ENCODE measurements around the gene PBX1.

The PBX1 gene

DNA sequence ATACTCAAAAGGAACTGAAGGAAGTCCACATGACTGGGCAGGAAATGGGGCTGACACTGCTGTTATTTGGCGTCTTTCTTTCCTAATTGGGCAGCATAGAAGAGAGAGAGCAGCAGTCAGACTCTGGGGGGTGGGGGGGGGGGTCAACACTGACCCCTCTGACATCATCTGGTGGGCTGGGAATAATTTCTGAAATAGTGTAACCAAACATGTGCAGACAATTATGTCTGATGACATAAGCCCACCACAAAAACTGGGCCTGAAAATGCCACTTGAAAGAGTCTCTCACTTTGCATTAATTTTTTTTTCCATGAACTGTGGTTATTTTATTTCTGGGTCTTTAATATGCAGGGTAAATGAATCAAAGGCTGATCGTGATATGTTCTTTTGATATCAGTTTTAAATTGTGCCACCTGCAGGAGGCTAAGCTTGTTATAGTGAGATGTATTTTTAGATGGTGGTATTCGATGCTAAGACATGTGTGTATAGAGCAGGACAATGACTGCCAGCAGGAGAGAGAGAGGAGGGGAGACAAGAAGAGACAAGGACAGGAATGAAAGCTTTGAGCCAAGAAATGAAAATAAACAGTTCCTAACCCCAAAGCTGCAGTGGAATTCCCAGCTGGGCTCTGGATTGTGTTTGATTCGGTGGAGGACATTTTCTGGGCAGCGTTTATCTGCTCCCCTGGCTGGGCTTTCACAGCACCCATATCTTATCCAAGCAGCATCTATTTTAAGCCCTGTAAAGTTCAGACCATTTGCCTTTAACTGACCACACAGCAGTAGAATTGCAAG is 264.7 kb downstream of the PBX1 start:
- no peak overlapping the region for H3K9ac ChIP-seq (ENCODE audit: low read depth, low read length, poor library complexity)
- no peak overlapping the region for H2AK5ac ChIP-seq (ENCODE audit: low read depth, low read length)
- no peak overlapping the region for H3K27ac ChIP-seq (replicated peaks; ENCODE audit: low read length)
- no peak overlapping the region for H3K23ac ChIP-seq (ENCODE audit: low read depth, low read length, poor library complexity)
- no peak overlapping the region for H2BK120ac ChIP-seq (ENCODE audit: low read depth, low read length)
- no peak overlapping the region for H3K18ac ChIP-seq (ENCODE audit: low read length)
- H2BK5ac ChIP-seq (ENCODE audit: low read length), result no peak overlapping the region
- no peak overlapping the region for H4K91ac ChIP-seq (ENCODE audit: low read depth, low read length, poor library complexity)
- no peaks in the 10 kb centered on the region for H3K27me3 ChIP-seq (ENCODE audit: control insufficient read depth in 3 of 3, insufficient read depth in 3 of 3, low read depth in 1 of 3, low read length in 3 of 3)
- no peak overlapping the region for H2AFZ ChIP-seq (ENCODE audit: low read length)
- no peaks in the 10 kb centered on the region for H3K9me3 ChIP-seq (replicated peaks in 1 of 2; ENCODE audit: control insufficient read depth in 2 of 2, insufficient read depth in 1 of 2, low read depth in 1 of 2, low read length in 2 of 2)
- no peak for DNase-seq (ENCODE audit: low spot score)
- no peak overlapping the region for H3K4ac ChIP-seq (ENCODE audit: low read length)
- WGBS, 2 donors (ENCODE audit: extremely low coverage in 2 of 2, insufficient read length in 2 of 2, insufficient replicate concordance in 1 of 2), result no CpG with 5 or more reads among the region's 5 CpGs
- H3K36me3 ChIP-seq (replicated peaks in 1 of 2; ENCODE audit: control insufficient read depth in 2 of 2, insufficient read depth in 2 of 2, low read length in 2 of 2), result peaks cover 9 to 80% of the 10 kb centered on the region in 2 donors
- H2BK15ac ChIP-seq (ENCODE audit: low read length), result no peak overlapping the region
- peaks cover 0 to 8% of the 10 kb centered on the region in 2 donors for H3K4me1 ChIP-seq (ENCODE audit: control insufficient read depth in 2 of 2, insufficient read depth in 1 of 2, low read depth in 1 of 2, low read length in 2 of 2)
- H3K4me2 ChIP-seq (ENCODE audit: insufficient read depth, low read length, poor library complexity, severe bottlenecking), result no peak overlapping the region
- no peak overlapping the region for H3K14ac ChIP-seq (ENCODE audit: low read length)
- H3K4me3 ChIP-seq (ENCODE audit: low read length in 2 of 2), result no peak overlapping the region
- H4K8ac ChIP-seq (ENCODE audit: low read depth, low read length), result no peak overlapping the region
- no peak overlapping the region for H2BK12ac ChIP-seq (ENCODE audit: low read length)
- H3K79me1 ChIP-seq (ENCODE audit: low read depth, low read length), result no peaks in the 10 kb centered on the region

DNA sequence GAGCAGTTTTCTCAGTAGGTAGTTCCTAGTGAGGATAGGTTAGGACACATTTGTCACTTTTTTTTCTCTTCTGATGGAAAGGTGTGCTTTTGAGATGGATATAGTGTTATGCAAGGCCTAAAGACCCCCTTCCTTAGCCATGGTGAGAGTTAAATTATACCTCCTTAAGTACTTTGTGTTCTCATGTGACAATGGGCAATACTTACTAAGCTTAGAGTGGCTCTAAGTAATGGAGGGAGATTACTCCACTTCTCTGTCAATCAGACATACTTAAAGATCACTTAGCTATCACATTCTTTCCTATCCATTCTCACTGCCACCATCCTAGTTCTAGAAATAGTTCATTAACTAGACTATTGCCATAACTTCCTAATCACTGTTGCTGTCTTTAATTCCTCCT is 265.6 kb downstream of the PBX1 start:
- no peak overlapping the region for H3K18ac ChIP-seq (ENCODE audit: low read length)
- no peak overlapping the region for H3K27ac ChIP-seq (replicated peaks; ENCODE audit: low read length)
- H3K4ac ChIP-seq (ENCODE audit: low read length), result no peak overlapping the region
- no peaks in the 10 kb centered on the region for H3K79me1 ChIP-seq (ENCODE audit: low read depth, low read length)
- no peak overlapping the region for H3K4me3 ChIP-seq (ENCODE audit: low read length in 2 of 2)
- no peak overlapping the region for H2BK12ac ChIP-seq (ENCODE audit: low read length)
- no peak overlapping the region for H3K14ac ChIP-seq (ENCODE audit: low read length)
- H3K23ac ChIP-seq (ENCODE audit: low read depth, low read length, poor library complexity), result no peak overlapping the region
- peaks cover 9 to 80% of the 10 kb centered on the region in 2 donors for H3K36me3 ChIP-seq (replicated peaks in 1 of 2; ENCODE audit: control insufficient read depth in 2 of 2, insufficient read depth in 2 of 2, low read length in 2 of 2)
- peaks cover 0 to 8% of the 10 kb centered on the region in 2 donors for H3K4me1 ChIP-seq (ENCODE audit: control insufficient read depth in 2 of 2, insufficient read depth in 1 of 2, low read depth in 1 of 2, low read length in 2 of 2)
- H2BK15ac ChIP-seq (ENCODE audit: low read length), result no peak overlapping the region
- no peak overlapping the region for H3K9ac ChIP-seq (ENCODE audit: low read depth, low read length, poor library complexity)
- no peak for DNase-seq (ENCODE audit: low spot score)
- H3K27me3 ChIP-seq (ENCODE audit: control insufficient read depth in 3 of 3, insufficient read depth in 3 of 3, low read depth in 1 of 3, low read length in 3 of 3), result no peaks in the 10 kb centered on the region
- H2BK120ac ChIP-seq (ENCODE audit: low read depth, low read length), result no peak overlapping the region
- H2AK5ac ChIP-seq (ENCODE audit: low read depth, low read length), result no peak overlapping the region
- no peak overlapping the region for H2BK5ac ChIP-seq (ENCODE audit: low read length)
- H4K91ac ChIP-seq (ENCODE audit: low read depth, low read length, poor library complexity), result no peak overlapping the region
- no peaks in the 10 kb centered on the region for H3K9me3 ChIP-seq (replicated peaks in 1 of 2; ENCODE audit: control insufficient read depth in 2 of 2, insufficient read depth in 1 of 2, low read depth in 1 of 2, low read length in 2 of 2)
- no peak overlapping the region for H4K8ac ChIP-seq (ENCODE audit: low read depth, low read length)
- H2AFZ ChIP-seq (ENCODE audit: low read length), result no peak overlapping the region
- H3K4me2 ChIP-seq (ENCODE audit: insufficient read depth, low read length, poor library complexity, severe bottlenecking), result no peak overlapping the region

DNA sequence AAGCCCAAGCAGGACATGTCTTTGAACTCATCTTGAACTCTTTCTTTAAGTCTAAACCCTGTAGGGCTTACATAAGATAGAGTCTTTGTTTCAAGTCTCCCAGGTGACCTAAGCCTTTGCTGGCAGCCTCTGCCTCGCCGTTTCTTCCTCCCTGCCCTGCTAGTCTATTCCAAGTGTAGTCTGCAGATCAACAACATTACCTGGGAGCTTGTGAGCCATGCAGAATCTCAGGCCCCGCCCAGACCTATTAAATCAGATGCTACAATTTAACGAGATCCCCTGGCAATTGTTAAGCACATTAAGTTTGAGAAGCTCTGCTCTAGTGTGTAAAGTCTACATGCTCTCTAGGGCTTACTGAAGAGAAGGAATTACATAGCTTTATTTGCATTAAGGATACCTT is 271.6 kb downstream of the PBX1 start:
- Histone ChIP-seq H3K4ac (ENCODE audit: low read length) (no peak overlapping the region), H3K4me2 (ENCODE audit: insufficient read depth, low read length, poor library complexity, severe bottlenecking) (no peak overlapping the region), H3K4me1 (ENCODE audit: control insufficient read depth in 2 of 2, insufficient read depth in 1 of 2, low read depth in 1 of 2, low read length in 2 of 2) (no peaks in the 10 kb centered on the region), H2BK15ac (ENCODE audit: low read length) (no peak overlapping the region), H2AFZ (ENCODE audit: low read length) (no peak overlapping the region), H4K91ac (ENCODE audit: low read depth, low read length, poor library complexity) (no peak overlapping the region), H4K8ac (ENCODE audit: low read depth, low read length) (no peak overlapping the region), H3K9ac (ENCODE audit: low read depth, low read length, poor library complexity) (no peak overlapping the region), H3K18ac (ENCODE audit: low read length) (no peak overlapping the region), H2BK5ac (ENCODE audit: low read length) (no peak overlapping the region), H3K79me1 (ENCODE audit: low read depth, low read length) (no peaks in the 10 kb centered on the region), H3K14ac (ENCODE audit: low read length) (no peak overlapping the region), H2BK120ac (ENCODE audit: low read depth, low read length) (no peak overlapping the region), H3K27me3 (ENCODE audit: control insufficient read depth in 3 of 3, insufficient read depth in 3 of 3, low read depth in 1 of 3, low read length in 3 of 3) (no peaks in the 10 kb centered on the region), H2BK12ac (ENCODE audit: low read length) (no peak overlapping the region), H3K27ac (replicated peaks; ENCODE audit: low read length) (no peak overlapping the region), H3K4me3 (ENCODE audit: low read length in 2 of 2) (no peak overlapping the region), H3K23ac (ENCODE audit: low read depth, low read length, poor library complexity) (no peak overlapping the region), H2AK5ac (ENCODE audit: low read depth, low read length) (no peak overlapping the region), H3K36me3 (replicated peaks in 1 of 2; ENCODE audit: control insufficient read depth in 2 of 2, insufficient read depth in 2 of 2, low read length in 2 of 2) (peaks cover 0 to 41% of the 10 kb centered on the region in 2 donors), H3K9me3 (replicated peaks in 1 of 2; ENCODE audit: control insufficient read depth in 2 of 2, insufficient read depth in 1 of 2, low read depth in 1 of 2, low read length in 2 of 2) (no peaks in the 10 kb centered on the region)
- DNase-seq (ENCODE audit: low spot score), result no peak
- no CpG with 5 or more reads among the region's 4 CpGs for WGBS, 2 donors (ENCODE audit: extremely low coverage in 2 of 2, insufficient read length in 2 of 2, insufficient replicate concordance in 1 of 2)

DNA sequence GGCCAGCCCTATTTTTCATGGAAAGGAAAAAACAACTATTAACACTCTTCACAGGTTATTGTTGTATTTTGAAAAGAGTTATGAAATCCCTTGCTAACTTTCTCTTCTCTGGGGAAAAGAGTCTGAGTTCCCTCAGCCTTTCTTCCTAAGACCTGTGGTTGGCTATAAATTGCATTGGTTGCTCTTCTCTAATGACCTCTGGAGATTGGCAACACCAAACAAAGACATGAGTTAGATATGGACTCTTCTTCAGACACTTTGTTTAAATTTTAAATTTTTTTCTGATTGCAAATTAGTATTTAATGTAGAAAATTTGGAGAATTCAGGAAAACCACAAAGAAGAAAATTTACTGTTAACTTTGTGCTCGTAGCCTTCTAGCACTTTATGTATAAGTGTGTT is 275.7 kb downstream of the PBX1 start:
- Histone ChIP-seq H3K4me1 (ENCODE audit: control insufficient read depth in 2 of 2, insufficient read depth in 1 of 2, low read depth in 1 of 2, low read length in 2 of 2) (no peaks in the 10 kb centered on the region), H2BK15ac (ENCODE audit: low read length) (no peak overlapping the region), H3K27me3 (ENCODE audit: control insufficient read depth in 3 of 3, insufficient read depth in 3 of 3, low read depth in 1 of 3, low read length in 3 of 3) (no peaks in the 10 kb centered on the region), H4K91ac (ENCODE audit: low read depth, low read length, poor library complexity) (no peak overlapping the region), H3K36me3 (replicated peaks in 1 of 2; ENCODE audit: control insufficient read depth in 2 of 2, insufficient read depth in 2 of 2, low read length in 2 of 2) (peaks cover 4 to 37% of the 10 kb centered on the region in 2 donors), H3K4ac (ENCODE audit: low read length) (no peak overlapping the region), H3K9me3 (replicated peaks in 1 of 2; ENCODE audit: control insufficient read depth in 2 of 2, insufficient read depth in 1 of 2, low read depth in 1 of 2, low read length in 2 of 2) (no peaks in the 10 kb centered on the region), H3K4me3 (ENCODE audit: low read length in 2 of 2) (no peak overlapping the region), H2AK5ac (ENCODE audit: low read depth, low read length) (no peak overlapping the region), H2BK5ac (ENCODE audit: low read length) (no peak overlapping the region), H3K18ac (ENCODE audit: low read length) (no peak overlapping the region), H3K9ac (ENCODE audit: low read depth, low read length, poor library complexity) (no peak overlapping the region), H4K8ac (ENCODE audit: low read depth, low read length) (no peak overlapping the region), H2AFZ (ENCODE audit: low read length) (no peak overlapping the region), H3K79me1 (ENCODE audit: low read depth, low read length) (no peaks in the 10 kb centered on the region), H3K4me2 (ENCODE audit: insufficient read depth, low read length, poor library complexity, severe bottlenecking) (no peak overlapping the region), H3K14ac (ENCODE audit: low read length) (no peak overlapping the region), H3K23ac (ENCODE audit: low read depth, low read length, poor library complexity) (no peak overlapping the region), H2BK120ac (ENCODE audit: low read depth, low read length) (no peak overlapping the region), H2BK12ac (ENCODE audit: low read length) (no peak overlapping the region), H3K27ac (replicated peaks; ENCODE audit: low read length) (no peak overlapping the region)
- WGBS, 2 donors (ENCODE audit: extremely low coverage in 2 of 2, insufficient read length in 2 of 2, insufficient replicate concordance in 1 of 2), result no CpG with 5 or more reads among the region's 1 CpG
- no peak for DNase-seq (ENCODE audit: low spot score)
